Measurements from ENCODE around the gene KIF1C.

KIF1C gene

GRCh38 chr17:4972752-4973151 is 25.0 kb upstream of the KIF1C start:
- TF ChIP-seq CTCF (IDR thresholded peaks at IDR 0.05; ENCODE audit: poor library complexity, severe bottlenecking) = no peak
- peaks cover 5% of the 10 kb centered on the region for H3K4me1 ChIP-seq (ENCODE audit: insufficient read depth, poor library complexity, severe bottlenecking)
- H3K9me3 ChIP-seq (ENCODE audit: severe bottlenecking) = no peaks in the 10 kb centered on the region
- no peak overlapping the region for H3K4me3 ChIP-seq (ENCODE audit: severe bottlenecking)
- no peak for ATAC-seq (ENCODE audit: low read depth)
- H3K27ac ChIP-seq (ENCODE audit: poor library complexity, severe bottlenecking) = no peak overlapping the region
- no peak for DNase-seq (ENCODE audit: low spot score)
- no peaks in the 10 kb centered on the region for H3K27me3 ChIP-seq (ENCODE audit: insufficient read depth, poor library complexity, severe bottlenecking)
- H3K36me3 ChIP-seq (ENCODE audit: low read depth) = peaks cover 45% of the 10 kb centered on the region

GRCh38 chr17:4973256-4974114 is 24.3 kb upstream of the KIF1C start:
- H3K4me3 ChIP-seq (ENCODE audit: severe bottlenecking) = no peak overlapping the region
- ATAC-seq (ENCODE audit: low read depth) (no peak), DNase-seq (ENCODE audit: low spot score) (no peak)
- H3K9me3 ChIP-seq (ENCODE audit: severe bottlenecking) = no peaks in the 10 kb centered on the region
- no peaks in the 10 kb centered on the region for H3K27me3 ChIP-seq (ENCODE audit: insufficient read depth, poor library complexity, severe bottlenecking)
- no peak overlapping the region for H3K27ac ChIP-seq (ENCODE audit: poor library complexity, severe bottlenecking)
- peaks cover 53% of the 10 kb centered on the region for H3K36me3 ChIP-seq (ENCODE audit: low read depth)
- no peak for TF ChIP-seq CTCF (IDR thresholded peaks at IDR 0.05; ENCODE audit: poor library complexity, severe bottlenecking)
- peaks cover 5% of the 10 kb centered on the region for H3K4me1 ChIP-seq (ENCODE audit: insufficient read depth, poor library complexity, severe bottlenecking)

GRCh38 chr17:4974115-4974670 is 23.6 kb upstream of the KIF1C start:
- Histone ChIP-seq H3K27ac (ENCODE audit: poor library complexity, severe bottlenecking) (no peak overlapping the region), H3K4me3 (ENCODE audit: severe bottlenecking) (no peak overlapping the region), H3K9me3 (ENCODE audit: severe bottlenecking) (no peaks in the 10 kb centered on the region), H3K27me3 (ENCODE audit: insufficient read depth, poor library complexity, severe bottlenecking) (no peaks in the 10 kb centered on the region), H3K4me1 (ENCODE audit: insufficient read depth, poor library complexity, severe bottlenecking) (peaks cover 5% of the 10 kb centered on the region), H3K36me3 (ENCODE audit: low read depth) (peaks cover 60% of the 10 kb centered on the region)
- no peak for DNase-seq (ENCODE audit: low spot score)
- ATAC-seq (ENCODE audit: low read depth) = no peak
- no peak for TF ChIP-seq CTCF (IDR thresholded peaks at IDR 0.05; ENCODE audit: poor library complexity, severe bottlenecking)

GRCh38 chr17:4978726-4979125 is 19.0 kb upstream of the KIF1C start:
- Histone ChIP-seq H3K27me3 (ENCODE audit: insufficient read depth, poor library complexity, severe bottlenecking) (no peaks in the 10 kb centered on the region), H3K4me1 (ENCODE audit: insufficient read depth, poor library complexity, severe bottlenecking) (no peaks in the 10 kb centered on the region), H3K9me3 (ENCODE audit: severe bottlenecking) (no peaks in the 10 kb centered on the region), H3K36me3 (ENCODE audit: low read depth) (peaks cover 75% of the 10 kb centered on the region), H3K4me3 (ENCODE audit: severe bottlenecking) (no peak overlapping the region), H3K27ac (ENCODE audit: poor library complexity, severe bottlenecking) (no peak overlapping the region)
- no peak for TF ChIP-seq CTCF (IDR thresholded peaks at IDR 0.05; ENCODE audit: poor library complexity, severe bottlenecking)
- ATAC-seq (ENCODE audit: low read depth) = no peak
- DNase-seq (ENCODE audit: low spot score) = no peak

Measured in RWPE2 (cell line).